CD4-positive, alpha-beta T cell treated with Interleukin-15 for 4 hours (primary cell): ENCODE measurements around the gene PDE3A.

Experiments used
- DNase-seq: peaks from one replicate; pipeline ENCODE4 v3.0.0-alpha.2; 2020; ENCODE audit warnings: low spot score

The PDE3A gene

GRCh38 chr12:20458011-20458410 lies 89.7 kb downstream of the PDE3A start:
- no peak for DNase-seq

DNA sequence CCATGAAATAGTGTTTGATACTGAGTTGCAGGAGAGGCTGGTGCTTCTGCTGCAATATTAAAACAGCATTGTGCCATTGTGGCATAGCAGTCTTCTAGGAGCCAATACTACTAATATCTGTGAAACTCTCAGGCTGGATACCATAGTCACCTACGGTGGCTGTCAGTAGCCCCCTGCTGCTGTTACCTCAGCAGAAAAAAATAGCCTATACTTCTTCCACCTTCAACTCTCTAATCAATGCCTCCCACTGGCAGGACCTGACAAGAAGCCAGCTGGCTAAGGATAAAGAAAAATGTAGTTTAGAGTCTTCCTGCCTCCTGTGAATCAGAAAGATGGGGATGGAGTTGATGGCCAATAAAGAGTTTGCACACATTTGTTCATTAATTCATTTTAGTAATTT lies 91.6 kb downstream of the PDE3A start:
- DNase-seq: no peak

GRCh38 chr12:20460956-20461355 lies 92.6 kb downstream of the PDE3A start:
- DNase-seq: no peak

DNA sequence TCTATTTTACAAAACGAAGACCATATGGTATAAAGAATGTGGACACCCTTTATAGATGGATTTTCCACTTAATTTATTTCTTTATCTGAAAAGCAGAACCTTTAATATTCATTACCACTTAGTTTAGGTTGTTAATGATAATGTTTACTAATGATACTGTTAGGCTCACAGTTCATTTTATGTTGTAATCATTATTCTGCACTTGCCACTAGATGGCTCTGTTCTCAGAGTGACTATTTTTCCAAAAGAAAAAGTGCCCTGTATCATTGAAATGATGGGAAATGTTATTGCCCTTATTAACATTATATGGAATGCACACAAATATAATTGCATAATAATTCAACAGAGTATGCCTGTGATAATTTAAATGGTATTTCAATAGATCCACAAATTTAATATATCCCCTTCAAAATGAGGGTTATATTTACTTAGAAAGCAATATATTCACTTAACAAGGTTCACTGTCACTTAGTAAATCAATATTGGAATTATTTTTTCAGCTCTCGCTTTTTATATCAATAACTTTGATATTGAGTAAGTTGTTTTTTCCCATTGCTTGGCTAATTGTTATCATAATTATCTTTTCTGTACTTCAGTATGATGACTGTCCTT lies 95.7 kb downstream of the PDE3A start:
- DNase-seq: peak; percentile 1

- DNase-seq: no peak
Measured at GRCh38 chr12:20469300-20469699, 101.0 kb downstream of the PDE3A start.

GRCh38 chr12:20469756-20470155 lies 101.4 kb downstream of the PDE3A start:
- no peak for DNase-seq

GRCh38 chr12:20472102-20472782 lies 103.9 kb downstream of the PDE3A start:
- DNase-seq: no peak

DNA sequence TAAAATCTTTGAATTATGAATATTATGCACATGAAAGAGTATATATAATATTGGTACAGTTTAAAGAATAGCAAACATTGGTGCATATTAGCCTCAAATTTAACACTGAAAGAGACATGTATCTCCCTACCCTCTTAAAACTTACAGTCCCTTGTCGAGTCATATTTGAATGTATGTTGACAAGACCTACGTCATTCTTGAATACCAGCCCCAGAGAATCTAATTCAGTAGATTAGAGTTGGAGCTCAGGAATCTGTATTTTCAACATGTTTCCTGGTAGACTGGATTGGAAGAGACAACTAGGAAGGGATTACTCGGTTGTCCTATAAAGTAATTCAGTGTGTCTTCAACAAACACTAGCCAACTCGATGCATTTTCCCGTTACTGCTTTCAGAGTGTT lies 104.8 kb downstream of the PDE3A start:
- DNase-seq: no peak

DNA sequence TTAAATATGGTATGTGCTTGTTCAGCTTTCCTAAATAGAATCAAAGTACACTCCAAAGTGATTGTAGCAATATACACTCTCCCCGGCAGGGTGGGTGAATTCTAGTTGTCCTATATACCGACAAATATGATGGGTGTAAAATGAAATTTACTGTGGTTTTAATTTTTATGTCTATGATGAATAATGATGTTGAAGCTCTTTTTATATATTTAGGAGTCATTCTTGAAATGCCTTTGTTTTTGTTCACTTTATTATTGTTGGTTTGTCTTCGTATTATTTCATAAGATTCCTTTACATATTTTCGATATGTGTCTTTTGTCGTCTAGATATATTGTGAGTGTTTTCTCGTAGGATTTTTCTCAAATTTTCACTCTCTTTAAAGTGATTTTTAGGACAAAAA lies 105.7 kb downstream of the PDE3A start:
- DNase-seq: no peak

GRCh38 chr12:20474443-20474842 lies 106.1 kb downstream of the PDE3A start:
- DNase-seq: no peak

DNA sequence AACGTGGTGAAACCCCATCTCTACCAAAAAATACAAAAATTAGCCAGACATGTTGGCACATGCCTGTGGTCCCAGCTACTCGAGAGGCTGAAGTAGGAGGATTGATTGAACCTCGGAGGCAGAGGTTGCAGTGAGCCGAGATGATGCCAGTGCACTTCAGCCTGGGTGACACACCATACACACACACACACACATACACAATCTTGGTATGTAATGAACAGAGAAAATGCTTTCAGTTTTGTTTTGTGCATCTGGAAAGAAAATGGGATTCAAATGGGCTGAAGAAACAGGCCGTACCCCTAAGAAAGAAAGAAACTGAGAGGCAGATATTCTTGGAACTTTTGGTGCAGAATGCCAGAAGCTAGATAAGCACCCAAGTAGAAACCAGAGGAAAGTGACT lies 107.2 kb downstream of the PDE3A start:
- no peak for DNase-seq

DNA sequence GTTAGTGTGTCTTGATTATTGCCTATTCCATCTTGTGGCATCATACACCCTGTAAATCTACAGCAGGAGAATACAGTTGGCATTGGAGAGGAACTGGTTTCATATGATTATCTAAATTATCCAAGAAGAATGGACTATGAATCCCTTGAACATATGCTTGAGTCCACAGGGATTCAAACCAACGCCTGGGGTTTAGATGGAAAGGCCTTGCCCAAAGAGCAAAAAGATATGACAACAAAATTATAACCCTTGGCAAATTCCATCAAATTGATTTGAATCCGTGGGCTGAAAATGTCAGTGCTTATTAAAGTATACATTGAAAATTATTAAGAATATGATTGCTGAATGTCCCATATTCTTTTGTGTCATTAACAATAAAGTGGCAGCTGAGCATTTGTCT lies 108.2 kb downstream of the PDE3A start:
- no peak for DNase-seq

- DNase-seq: no peak
Measured at GRCh38 chr12:20477255-20477654, 108.9 kb downstream of the PDE3A start.

- no peak for DNase-seq
Measured at GRCh38 chr12:20477672-20478071, 109.3 kb downstream of the PDE3A start.

DNA sequence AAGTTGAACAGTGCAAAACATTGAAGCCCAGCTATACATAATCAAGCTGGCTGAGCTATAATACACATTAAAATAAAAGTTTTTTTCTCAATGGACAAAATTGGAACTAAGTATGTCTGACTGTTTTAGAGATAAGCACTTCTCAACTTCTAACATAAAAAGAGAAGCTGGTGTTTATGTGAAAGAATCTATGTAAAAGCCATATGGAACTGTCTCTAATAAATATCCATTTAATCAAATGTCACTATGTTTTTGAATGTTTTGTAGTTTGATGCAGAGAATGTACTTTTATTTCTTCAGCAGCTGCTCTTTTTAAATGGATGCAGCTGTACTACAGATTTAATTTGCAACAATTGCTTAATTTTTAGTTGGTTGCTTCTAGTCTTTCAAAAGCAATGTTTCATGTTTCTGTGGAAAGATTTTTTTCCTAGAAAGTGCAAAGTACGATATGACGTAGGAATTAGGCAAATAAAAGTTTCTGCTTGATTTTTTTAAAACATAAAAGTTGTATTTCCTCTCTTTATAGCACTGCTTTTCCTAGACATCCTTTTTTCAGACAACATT lies 114.2 kb downstream of the PDE3A start:
- DNase-seq: no peak

- DNase-seq: no peak
Measured at GRCh38 chr12:20483776-20484175, 115.4 kb downstream of the PDE3A start.

GRCh38 chr12:20486233-20486632 lies 117.9 kb downstream of the PDE3A start:
- no peak for DNase-seq

DNA sequence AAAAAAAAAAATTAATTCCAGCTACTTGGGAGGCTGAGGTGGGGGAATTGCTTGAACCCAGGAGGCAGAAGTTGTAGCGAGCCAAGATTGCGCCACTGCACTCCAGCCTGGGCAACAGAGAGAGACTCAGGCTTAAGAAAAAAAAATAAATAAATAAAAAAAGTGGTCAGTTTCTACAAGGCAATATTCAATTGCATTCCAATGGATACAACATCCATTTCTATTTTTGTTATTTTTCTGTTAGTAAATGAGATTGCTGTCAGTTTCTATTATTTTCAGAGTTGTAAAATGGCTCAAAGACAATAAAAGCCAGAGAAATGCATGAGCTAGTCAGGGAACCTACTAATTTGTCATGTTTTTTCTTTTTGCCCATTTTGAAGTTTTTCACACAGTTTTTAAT lies 119.2 kb downstream of the PDE3A start:
- no peak for DNase-seq

DNA sequence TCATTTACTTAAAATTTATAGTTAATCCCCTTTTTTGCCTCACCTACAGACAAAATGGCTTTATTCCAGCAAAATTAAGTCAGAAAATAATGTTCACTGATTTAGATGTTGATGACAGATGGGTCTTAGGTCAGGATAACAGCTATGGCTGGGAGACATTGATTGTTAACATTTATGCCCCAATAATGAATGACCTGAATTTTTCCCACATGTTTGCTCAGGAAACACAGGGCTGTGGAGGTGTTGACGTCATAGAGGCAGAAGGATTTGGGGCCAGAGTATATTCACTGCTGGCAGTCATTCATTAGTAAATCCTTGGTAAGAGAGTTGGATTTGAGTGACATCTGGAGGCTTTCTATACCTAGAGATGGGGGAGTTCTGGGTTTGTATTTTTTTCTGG lies 121.3 kb downstream of the PDE3A start:
- no peak for DNase-seq

DNA sequence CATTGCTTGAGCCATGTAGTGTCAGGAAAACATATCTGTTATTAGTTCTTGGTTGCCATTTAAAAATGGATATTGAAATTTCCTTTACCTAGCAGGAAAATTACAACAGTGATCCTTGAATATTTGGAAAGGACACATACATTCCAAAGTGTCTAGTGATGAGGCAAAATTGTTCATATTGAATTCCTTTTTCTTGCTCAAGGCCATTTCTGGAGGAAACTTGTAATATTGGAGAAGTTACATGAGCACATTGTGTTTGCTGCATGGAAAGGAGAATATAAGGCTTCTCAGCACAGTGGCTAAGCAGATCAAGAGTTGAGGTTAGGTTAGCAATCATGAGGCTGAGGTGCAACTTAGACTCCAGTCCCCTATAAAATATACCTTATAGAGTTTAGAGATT lies 121.9 kb downstream of the PDE3A start:
- DNase-seq: no peak

DNA sequence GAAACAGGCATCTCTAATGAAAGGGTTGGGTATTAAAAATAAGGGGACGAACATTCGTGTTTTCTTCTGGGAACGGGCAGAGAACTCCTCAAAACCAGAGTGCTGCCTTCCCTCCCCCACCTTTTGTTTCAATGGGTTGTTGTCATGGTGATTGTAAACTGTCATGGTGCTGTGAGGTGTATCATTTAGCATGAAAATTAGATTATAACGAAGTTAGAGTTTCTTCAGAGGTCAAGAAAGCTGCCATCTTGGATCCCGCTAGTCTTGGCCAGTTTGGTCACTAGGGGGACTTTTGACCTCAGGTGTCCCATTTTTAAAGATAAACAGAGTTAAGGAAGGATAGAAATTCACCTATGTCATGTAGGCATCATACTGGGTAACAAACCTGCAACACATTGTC lies 123.0 kb downstream of the PDE3A start:
- DNase-seq: no peak

DNA sequence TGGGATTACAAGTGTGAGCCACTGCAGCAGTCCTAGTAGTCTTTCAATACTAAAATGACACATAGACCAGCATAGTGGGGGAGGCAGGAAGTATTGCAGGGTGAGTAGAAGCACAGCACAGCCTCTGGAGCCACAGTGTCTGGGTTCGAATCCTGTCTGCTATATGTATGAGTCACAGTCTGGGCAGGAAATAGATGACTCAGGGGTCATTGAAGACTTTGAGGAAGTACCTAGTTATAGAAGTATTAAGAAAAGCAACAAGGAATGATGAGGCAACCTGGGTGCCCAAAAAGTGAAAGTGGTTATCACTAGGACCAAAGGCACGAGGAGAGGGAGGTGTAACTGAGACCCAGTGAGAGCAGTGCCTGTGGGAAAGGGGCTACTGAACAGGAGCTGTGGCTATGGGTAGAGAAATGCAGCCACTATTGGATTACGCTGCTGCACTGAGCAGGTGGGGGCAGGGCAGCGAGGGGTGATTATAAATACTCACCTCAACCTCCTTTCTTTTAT lies 124.0 kb downstream of the PDE3A start:
- no peak for DNase-seq

DNA sequence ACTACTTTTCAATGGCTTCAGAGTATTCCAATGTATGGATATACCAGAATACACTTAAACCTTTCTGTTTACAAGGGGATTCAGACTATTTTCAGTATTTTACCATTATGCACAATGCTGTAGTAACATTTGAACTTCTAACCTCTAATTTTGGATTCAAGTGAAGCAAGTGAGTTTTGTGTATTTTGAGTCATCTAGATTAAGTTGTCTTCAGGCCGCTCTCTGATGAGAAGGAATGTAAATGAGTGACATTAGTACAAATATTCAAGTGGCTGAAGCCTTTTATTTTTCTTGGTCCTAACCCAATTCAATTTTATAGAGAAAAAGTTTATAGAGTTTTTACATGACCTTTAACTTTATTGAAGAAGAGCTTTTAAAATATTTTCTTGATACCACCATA lies 125.6 kb downstream of the PDE3A start:
- no peak for DNase-seq

DNA sequence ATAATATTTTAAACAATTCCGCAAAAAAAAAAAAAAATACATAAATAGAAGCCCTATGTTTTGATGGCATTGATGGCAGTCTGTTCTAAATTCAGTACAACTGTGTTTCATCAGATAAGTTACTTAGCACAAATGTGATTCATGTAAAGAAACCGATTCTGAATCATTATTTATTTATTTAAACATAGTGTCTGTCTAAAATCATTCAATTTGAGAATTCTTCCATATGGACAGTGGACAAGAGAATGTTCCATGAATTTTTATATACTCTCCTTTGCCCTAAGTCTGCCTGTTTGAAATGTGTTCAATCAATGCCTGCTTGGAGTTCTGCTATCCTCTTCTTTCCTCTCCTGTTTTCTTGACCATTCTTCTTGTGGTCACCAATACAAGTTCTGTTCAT lies 126.5 kb downstream of the PDE3A start:
- DNase-seq: no peak
